Lower lobe of right lung (tissue), 2 donors: ENCODE data around the gene GJA4. TPM values are rescaled to one million over a fixed set of nuclear protein-coding genes. Genes with fewer than 3 reads are reported as not detected.

ENCODE experiments used
- ATAC-seq, 2 donors: fragments of 200-7000 bp; cut with Tn5 transposase; one replicate each; pipeline ENCODE4 v1.9.1; 2020 to 2022; ENCODE audit warnings: mild to moderate bottlenecking in 2 of 2, moderate library complexity in 2 of 2
- DNase-seq: peaks from one replicate; pipeline ENCODE4 v3.0.0-alpha.2; 2020
- H3K27ac ChIP-seq: fragments of 200-600 bp; one replicate; pipeline ENCODE4 v1.8.0; 2022
- H3K27me3 ChIP-seq: fragments of 200-600 bp; one replicate; pipeline ENCODE4 v1.8.0; 2022; ENCODE audit warnings: low read depth
- H3K36me3 ChIP-seq: fragments of 200-600 bp; one replicate; pipeline ENCODE4 v1.8.0; 2022; ENCODE audit warnings: mild to moderate bottlenecking
- H3K4me1 ChIP-seq: fragments of 200-600 bp; one replicate; pipeline ENCODE4 v1.8.0; 2022
- H3K4me3 ChIP-seq: fragments of 200-600 bp; one replicate; pipeline ENCODE4 v1.8.0; 2022; ENCODE audit warnings: mild to moderate bottlenecking
- H3K9me3 ChIP-seq: fragments of 200-600 bp; one replicate; pipeline ENCODE4 v1.8.0; 2022
- intact Hi-C: fragments of 100-400 bp; cut with DNase I; formaldehyde crosslinking; loops from one replicate; pipeline ENCODE4 v1.11.0; 2022
- total RNA-seq: library from RNA; stranded (reverse); fragmentation: NEBNext Ultra II Directional; extraction: Animal tissue kit (Norgen Biotek cat#: 25700); gene quantifications from one replicate; pipeline ENCODE4 v1.2.1, GENCODE V29; 2021
- TF ChIP-seq, protein P1 (sequence below): fragments of 200-600 bp; IDR thresholded peaks from one replicate; pipeline ENCODE4 v1.8.0; 2022; ENCODE audit warnings: antibody characterized with exemption, mild to moderate bottlenecking
- donor health status: DM: no; HTN: yes; CAD: no; lungs with severe emphysema.

GJA4 gene
- total RNA-seq, 1 donor from 2014 or later: 16.1 TPM

DNA sequence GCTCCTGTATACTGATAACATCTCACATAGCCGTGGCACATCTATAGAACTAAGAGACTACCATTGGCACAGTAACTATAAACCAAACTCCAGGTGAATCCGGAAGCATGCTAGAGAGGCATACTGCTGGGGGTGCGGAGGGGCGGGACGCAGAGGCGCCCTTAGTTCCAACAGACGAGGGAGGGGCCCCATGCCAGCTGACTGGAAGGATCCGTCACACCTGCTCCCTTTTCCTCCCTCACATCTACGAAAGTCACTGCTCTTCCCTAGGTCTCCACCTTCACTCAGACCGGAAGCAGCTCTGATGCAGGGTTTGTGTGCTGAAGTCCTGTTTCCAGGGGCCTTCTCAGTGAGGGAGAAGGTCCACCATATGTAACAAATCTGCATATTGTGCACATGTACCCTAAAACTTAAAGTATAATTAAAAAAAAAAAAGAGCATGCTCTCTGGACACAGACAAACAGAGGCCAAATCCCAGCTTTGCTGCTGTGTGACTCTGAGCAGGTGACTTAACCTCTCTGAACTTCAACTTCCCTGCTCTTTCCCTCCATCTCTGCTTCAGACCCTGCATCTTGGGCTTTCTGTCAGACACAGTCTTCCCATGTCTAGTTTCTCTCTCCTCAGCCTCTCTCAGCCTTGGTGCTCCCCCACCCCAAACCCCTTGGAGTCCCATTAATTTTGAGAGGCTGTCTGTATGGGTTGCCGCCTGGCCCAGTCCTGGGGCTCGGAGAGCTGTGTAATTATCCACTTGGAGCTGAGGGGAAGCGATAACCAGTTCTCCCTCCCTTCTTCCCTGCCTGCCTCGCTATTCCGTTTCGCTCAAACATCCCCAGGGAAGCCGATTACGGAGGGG lies 45.8 kb upstream of the GJA4 start:
- intact Hi-C loops: no loop called here
- Histone ChIP-seq H3K4me3 (no peak overlapping the region), H3K27ac (no peak overlapping the region), H3K4me1 (no peaks in the 10 kb centered on the region), H3K9me3 (no peaks in the 10 kb centered on the region), H3K36me3 (no peaks in the 10 kb centered on the region), H3K27me3 (no peaks in the 10 kb centered on the region)
- TF ChIP-seq, protein P1, sequence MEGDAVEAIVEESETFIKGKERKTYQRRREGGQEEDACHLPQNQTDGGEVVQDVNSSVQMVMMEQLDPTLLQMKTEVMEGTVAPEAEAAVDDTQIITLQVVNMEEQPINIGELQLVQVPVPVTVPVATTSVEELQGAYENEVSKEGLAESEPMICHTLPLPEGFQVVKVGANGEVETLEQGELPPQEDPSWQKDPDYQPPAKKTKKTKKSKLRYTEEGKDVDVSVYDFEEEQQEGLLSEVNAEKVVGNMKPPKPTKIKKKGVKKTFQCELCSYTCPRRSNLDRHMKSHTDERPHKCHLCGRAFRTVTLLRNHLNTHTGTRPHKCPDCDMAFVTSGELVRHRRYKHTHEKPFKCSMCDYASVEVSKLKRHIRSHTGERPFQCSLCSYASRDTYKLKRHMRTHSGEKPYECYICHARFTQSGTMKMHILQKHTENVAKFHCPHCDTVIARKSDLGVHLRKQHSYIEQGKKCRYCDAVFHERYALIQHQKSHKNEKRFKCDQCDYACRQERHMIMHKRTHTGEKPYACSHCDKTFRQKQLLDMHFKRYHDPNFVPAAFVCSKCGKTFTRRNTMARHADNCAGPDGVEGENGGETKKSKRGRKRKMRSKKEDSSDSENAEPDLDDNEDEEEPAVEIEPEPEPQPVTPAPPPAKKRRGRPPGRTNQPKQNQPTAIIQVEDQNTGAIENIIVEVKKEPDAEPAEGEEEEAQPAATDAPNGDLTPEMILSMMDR: no peak
- ATAC-seq (no peak), DNase-seq (no peak)

GRCh38 chr1:34747638-34747941 lies 45.2 kb upstream of the GJA4 start:
- intact Hi-C loops: no loop called here
- H3K36me3 ChIP-seq: no peaks in the 10 kb centered on the region
- H3K9me3 ChIP-seq: no peaks in the 10 kb centered on the region
- TF ChIP-seq, protein P1: no peak
- DNase-seq (no peak), ATAC-seq (no peak)
- no peak overlapping the region for H3K4me3 ChIP-seq
- H3K27me3 ChIP-seq: no peaks in the 10 kb centered on the region
- H3K27ac ChIP-seq: no peak overlapping the region
- no peaks in the 10 kb centered on the region for H3K4me1 ChIP-seq

DNA sequence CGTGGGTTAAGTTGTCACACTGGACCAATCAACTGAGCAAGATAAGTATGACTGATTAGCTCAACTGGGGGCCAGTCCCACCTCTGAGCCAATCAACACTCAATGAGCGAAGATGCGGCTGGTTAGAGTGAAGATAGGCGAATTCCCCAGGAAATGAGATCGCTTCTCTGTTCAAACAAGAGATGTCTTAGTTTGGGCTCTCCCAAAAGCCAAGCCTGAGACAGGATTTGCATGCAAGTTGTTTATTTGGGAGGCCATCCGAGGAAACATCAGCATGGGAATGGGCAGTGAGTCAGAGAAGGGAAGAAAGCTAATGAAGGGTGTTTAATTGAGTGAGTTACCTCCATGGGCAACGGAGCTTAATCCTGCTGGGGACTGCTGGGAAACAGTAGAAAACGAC lies 42.8 kb upstream of the GJA4 start:
- H3K4me1 ChIP-seq: no peaks in the 10 kb centered on the region
- no peak overlapping the region for H3K4me3 ChIP-seq
- TF ChIP-seq, protein P1: no peak
- H3K36me3 ChIP-seq: no peaks in the 10 kb centered on the region
- no peak overlapping the region for H3K27ac ChIP-seq
- no peaks in the 10 kb centered on the region for H3K27me3 ChIP-seq
- ATAC-seq (no peak), DNase-seq (no peak)
- intact Hi-C loops: no loop called here
- no peaks in the 10 kb centered on the region for H3K9me3 ChIP-seq

DNA sequence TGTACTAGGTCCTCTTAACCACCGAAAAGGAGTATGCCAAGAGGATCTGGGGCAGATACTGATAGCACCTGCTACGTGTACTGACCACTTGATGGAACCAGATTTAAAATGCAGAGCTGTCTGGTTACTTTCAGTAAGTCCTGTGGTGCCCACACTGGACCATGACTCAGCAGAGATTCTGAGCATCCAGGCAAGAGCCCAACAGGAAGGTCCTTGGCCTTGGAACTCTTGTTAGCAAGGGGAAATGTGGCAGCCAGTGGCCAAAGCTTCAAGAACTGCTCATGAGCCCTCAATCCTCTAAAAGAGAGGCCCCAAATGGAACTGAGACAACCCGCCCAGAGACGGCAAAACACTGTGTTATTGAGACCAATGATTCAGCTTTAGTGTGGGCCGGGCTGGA lies 42.2 kb upstream of the GJA4 start:
- Histone ChIP-seq H3K27me3 (no peaks in the 10 kb centered on the region), H3K4me3 (no peak overlapping the region), H3K4me1 (no peaks in the 10 kb centered on the region), H3K27ac (no peak overlapping the region), H3K9me3 (no peaks in the 10 kb centered on the region), H3K36me3 (no peaks in the 10 kb centered on the region)
- DNase-seq (no peak), ATAC-seq (no peak)
- TF ChIP-seq, protein P1: no peak
- intact Hi-C loops: no loop called here

DNA sequence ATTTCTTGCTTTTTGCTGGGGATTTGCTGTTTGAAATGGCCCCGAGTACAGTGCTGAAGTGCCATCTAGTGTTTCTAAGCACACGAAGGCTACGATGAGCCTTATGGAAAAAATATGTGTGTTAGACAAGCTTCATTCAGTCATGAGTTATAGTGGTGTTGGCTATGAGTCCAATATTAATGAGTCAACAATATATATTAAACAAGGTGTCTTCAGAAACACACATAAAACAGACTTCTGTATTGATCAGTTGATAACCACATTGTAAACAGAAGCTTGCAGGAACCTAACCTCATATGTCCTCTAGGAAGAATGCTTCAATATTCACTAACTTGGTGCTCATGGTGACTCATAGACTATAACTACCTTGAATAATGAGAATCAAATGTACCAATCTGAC lies 39.6 kb upstream of the GJA4 start:
- Histone ChIP-seq H3K4me3 (no peak overlapping the region), H3K27ac (no peak overlapping the region), H3K36me3 (no peaks in the 10 kb centered on the region), H3K9me3 (no peaks in the 10 kb centered on the region), H3K4me1 (no peaks in the 10 kb centered on the region), H3K27me3 (no peaks in the 10 kb centered on the region)
- ATAC-seq (no peak), DNase-seq (no peak)
- intact Hi-C loops: no loop called here
- TF ChIP-seq, protein P1: no peak
